Sigmoid colon (tissue), 7 donors: ENCODE measurements around the gene ANGPTL4. TPM values are rescaled to one million over a fixed set of nuclear protein-coding genes. Genes with fewer than 3 reads are reported as not detected.

ENCODE experiments used
- DNase-seq: peaks from one replicate; pipeline ENCODE4 v3.0.0-alpha.2; 2019
- H3K27ac ChIP-seq, 4 donors: fragments of 200-600 bp; sonication (generic); one replicate each; pipeline ENCODE4 v1.5.1; 2016 to 2019; ENCODE audit warnings: mild to moderate bottlenecking in 1 of 4
- H3K27me3 ChIP-seq, 3 donors: fragments of 200-600 bp; sonication (generic); one replicate each; pipeline ENCODE4 v1.5.1; 2019; ENCODE audit warnings: mild to moderate bottlenecking in 1 of 3
- H3K36me3 ChIP-seq, 4 donors: fragments of 200-600 bp; sonication (generic); one replicate each; pipeline ENCODE4 v1.5.1; 2016 to 2019
- H3K4me1 ChIP-seq, 4 donors: fragments of 200-600 bp; sonication (generic); one replicate each; pipeline ENCODE4 v1.5.1; 2017 to 2019
- H3K4me3 ChIP-seq, 4 donors: fragments of 200-600 bp; sonication (generic); one replicate each; pipeline ENCODE4 v1.5.1; 2017 to 2019; ENCODE audit warnings: mild to moderate bottlenecking in 2 of 4, moderate library complexity in 1 of 4
- H3K9me3 ChIP-seq, 4 donors: fragments of 200-600 bp in 3 of 4; sonication (generic) in 3 of 4; one replicate each; pipeline versions ENCODE4 v1.5.1 to v1.6.1; 2013 to 2019
- EP300 ChIP-seq, 4 donors: sonication (generic); formaldehyde crosslinking; IDR thresholded peaks; one replicate each; pipeline ENCODE4 v1.6.1; 2017; ENCODE audit warnings: antibody characterized with exemption in 4 of 4
- POLR2A ChIP-seq, 2 donors: fragments of 450-650 bp; IDR thresholded peaks; one replicate each; pipeline ENCODE4 v1.6.1; 2016; ENCODE audit warnings: antibody characterized with exemption in 2 of 2, mild to moderate bottlenecking in 2 of 2, moderate library complexity in 2 of 2
- POLR2AphosphoS5 ChIP-seq, 4 donors: sonication (generic); formaldehyde crosslinking; IDR thresholded peaks; one replicate each; pipeline ENCODE4 v1.6.1; 2017; ENCODE audit warnings: antibody characterized with exemption in 4 of 4
- WGBS, 2 donors: extraction: QIAGEN DNeasy Blood & Tissue Kit; methylation state at CpG; one replicate each; pipeline ENCODE4 v1.1.7; 2013; 5-methylcytosine and 5-hydroxymethylcytosine counted together
- intact Hi-C: fragments of 100-400 bp; cut with DNase I; formaldehyde crosslinking; loops from one replicate; pipeline ENCODE4 v1.15.1; 2023
- polyA plus RNA-seq, 3 donors: library from polyadenylated mRNA; stranded (reverse); fragments of 200-250 nt; gene quantifications; one replicate each; pipeline ENCODE4 v1.2.3, GENCODE V29; 2013
- total RNA-seq, 4 donors: library from RNA; depleted of rRNA; stranded (reverse); fragments of >200 nt; gene quantifications; one replicate each; pipeline ENCODE4 v1.1.0, GENCODE V29; 2016
- TF ChIP-seq, protein P1 (sequence below), 4 experiments: fragments of 450-650 bp in 3 of 4; fragments of 200-600 bp in 1 of 4; IDR thresholded peaks; one replicate each; pipeline ENCODE4 v1.5.1; 2016 to 2019; ENCODE audit warnings: antibody characterized with exemption in 4 of 4, mild to moderate bottlenecking in 3 of 4, moderate library complexity in 2 of 4
- donor health status: healthy with polysubstance abuse.
- donor health status: Bipolar disorder and iron deficiency.
- donor health status: healthy.

Gene ANGPTL4
- total and polyA plus RNA-seq, 7 donors = 2.3 to 31.6 (median 10.3) TPM

DNA sequence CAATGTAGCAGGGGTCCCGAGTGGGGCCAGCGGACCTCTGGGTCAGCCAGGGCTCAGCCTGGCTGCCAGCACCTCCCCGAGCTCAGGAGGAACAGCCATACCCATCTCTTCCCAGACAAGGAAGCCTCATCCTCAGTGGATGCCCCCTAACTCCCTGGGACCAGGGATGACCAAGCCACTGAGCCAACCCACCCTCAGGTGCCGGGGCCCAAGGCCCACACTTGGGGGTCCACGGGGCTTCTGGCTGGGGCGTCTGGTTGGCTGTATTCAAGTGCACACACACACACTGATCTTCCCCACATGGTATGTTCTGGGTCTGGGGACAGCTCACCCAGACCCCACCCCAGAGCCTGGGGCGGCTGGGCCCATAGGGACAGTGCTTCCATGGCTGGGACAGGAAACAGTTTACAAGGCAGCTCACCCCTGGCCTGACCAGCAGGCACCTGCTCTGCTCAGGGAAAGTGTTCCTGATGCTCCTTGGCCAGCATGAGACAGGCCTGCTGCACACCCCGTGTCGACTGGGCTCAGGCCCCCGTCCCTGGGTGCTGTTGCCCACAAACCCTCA lies 33.9 kb downstream of the ANGPTL4 start:
- Histone ChIP-seq H3K4me1 (peaks cover 0 to 49% (median 44%) of the 10 kb centered on the region in 4 donors), H3K4me3 (no peak overlapping the region), H3K36me3 (peaks cover 6 to 33% (median 16%) of the 10 kb centered on the region in 4 donors), H3K27ac (peak overlapping the region in 2 of 4 donors; percentile 11 to 28), H3K9me3 (no peaks in the 10 kb centered on the region), H3K27me3 (no peaks in the 10 kb centered on the region)
- TF ChIP-seq, protein P1, sequence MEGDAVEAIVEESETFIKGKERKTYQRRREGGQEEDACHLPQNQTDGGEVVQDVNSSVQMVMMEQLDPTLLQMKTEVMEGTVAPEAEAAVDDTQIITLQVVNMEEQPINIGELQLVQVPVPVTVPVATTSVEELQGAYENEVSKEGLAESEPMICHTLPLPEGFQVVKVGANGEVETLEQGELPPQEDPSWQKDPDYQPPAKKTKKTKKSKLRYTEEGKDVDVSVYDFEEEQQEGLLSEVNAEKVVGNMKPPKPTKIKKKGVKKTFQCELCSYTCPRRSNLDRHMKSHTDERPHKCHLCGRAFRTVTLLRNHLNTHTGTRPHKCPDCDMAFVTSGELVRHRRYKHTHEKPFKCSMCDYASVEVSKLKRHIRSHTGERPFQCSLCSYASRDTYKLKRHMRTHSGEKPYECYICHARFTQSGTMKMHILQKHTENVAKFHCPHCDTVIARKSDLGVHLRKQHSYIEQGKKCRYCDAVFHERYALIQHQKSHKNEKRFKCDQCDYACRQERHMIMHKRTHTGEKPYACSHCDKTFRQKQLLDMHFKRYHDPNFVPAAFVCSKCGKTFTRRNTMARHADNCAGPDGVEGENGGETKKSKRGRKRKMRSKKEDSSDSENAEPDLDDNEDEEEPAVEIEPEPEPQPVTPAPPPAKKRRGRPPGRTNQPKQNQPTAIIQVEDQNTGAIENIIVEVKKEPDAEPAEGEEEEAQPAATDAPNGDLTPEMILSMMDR (IDR thresholded peaks at IDR 0.05) = no peak
- TF ChIP-seq POLR2AphosphoS5 (IDR thresholded peaks at IDR 0.05) (no peak), EP300 (IDR thresholded peaks at IDR 0.05) (no peak), POLR2A (IDR thresholded peaks at IDR 0.05) (no peak)
- intact Hi-C loops = loop anchor here (1.0 to 5.0 kb wide), 2 partner anchors 44 to 109 kb away; no protein-coding TSS in a partner anchor
- no peak for DNase-seq
- WGBS, 2 donors = 91 to 92% methylated on average over 10 of the region's 10 CpGs

DNA sequence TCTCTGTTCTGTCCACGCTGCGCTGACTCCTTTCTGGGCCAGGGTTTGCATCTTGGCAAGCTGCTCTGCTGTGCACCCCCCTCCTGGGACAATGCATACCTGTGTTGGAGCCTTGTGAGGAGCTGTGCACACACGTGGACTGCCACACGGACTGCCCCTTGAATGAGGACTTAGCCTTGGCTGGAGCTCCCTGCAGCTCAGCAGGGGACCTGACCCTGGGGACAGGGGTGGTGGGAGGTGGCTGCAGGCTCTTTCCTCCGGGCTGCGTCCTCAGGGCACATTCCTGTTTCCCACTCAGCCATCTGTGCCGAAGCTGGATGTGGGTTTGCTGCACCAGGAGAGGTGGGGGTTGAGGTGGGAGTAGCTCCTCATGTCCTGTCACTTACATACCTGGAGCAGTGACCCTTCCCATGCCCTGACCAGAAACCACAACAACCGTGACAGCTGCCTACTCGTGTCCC lies 34.4 kb downstream of the ANGPTL4 start:
- DNase-seq = no peak
- H3K27me3 ChIP-seq = no peaks in the 10 kb centered on the region
- TF ChIP-seq POLR2A (IDR thresholded peaks at IDR 0.05) = no peak
- TF ChIP-seq, protein P1 (IDR thresholded peaks at IDR 0.05) = no peak
- TF ChIP-seq POLR2AphosphoS5 (IDR thresholded peaks at IDR 0.05) = no peak
- no peak for TF ChIP-seq EP300 (IDR thresholded peaks at IDR 0.05)
- H3K9me3 ChIP-seq = no peaks in the 10 kb centered on the region
- peaks cover 6 to 38% (median 21%) of the 10 kb centered on the region in 4 donors for H3K36me3 ChIP-seq
- no peak overlapping the region for H3K4me3 ChIP-seq
- 72 to 86% methylated on average over 9 of the region's 9 CpGs for WGBS, 2 donors
- H3K27ac ChIP-seq = no peak overlapping the region
- peaks cover 0 to 48% (median 39%) of the 10 kb centered on the region in 4 donors for H3K4me1 ChIP-seq
- intact Hi-C loops = loop anchor here (5.0 kb wide), 1 partner anchor 109 kb away; no protein-coding TSS in a partner anchor

DNA sequence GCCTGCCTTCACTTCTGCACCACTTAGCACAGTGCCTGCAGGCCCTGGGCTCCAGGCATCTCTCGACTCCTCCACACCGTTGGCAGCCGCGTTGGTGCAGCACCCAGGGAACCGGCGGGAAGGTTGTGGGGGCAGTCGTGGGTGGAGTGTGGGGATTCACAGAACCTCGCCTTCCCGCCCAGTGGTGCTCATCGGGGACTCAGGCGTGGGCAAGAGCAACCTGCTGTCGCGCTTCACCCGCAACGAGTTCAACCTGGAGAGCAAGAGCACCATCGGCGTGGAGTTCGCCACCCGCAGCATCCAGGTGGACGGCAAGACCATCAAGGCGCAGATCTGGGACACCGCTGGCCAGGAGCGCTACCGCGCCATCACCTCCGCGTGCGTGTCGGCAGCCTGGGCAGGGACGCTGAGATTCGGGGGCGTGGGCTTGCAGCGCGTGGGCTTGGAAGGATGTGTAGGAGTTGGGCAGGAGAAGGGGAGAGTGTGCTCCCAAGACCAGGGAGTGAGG lies 35.8 kb downstream of the ANGPTL4 start:
- intact Hi-C loops = loop anchor here (5.0 kb wide), 1 partner anchor 108 kb away; no protein-coding TSS in a partner anchor
- H3K27me3 ChIP-seq = no peaks in the 10 kb centered on the region
- no peak overlapping the region for H3K27ac ChIP-seq
- peaks cover 6 to 50% (median 30%) of the 10 kb centered on the region in 4 donors for H3K36me3 ChIP-seq
- peaks cover 0 to 44% (median 25%) of the 10 kb centered on the region in 4 donors for H3K4me1 ChIP-seq
- WGBS, 2 donors = 95% methylated on average over 34 of the region's 34 CpGs
- no peak for DNase-seq
- no peak for TF ChIP-seq POLR2A (IDR thresholded peaks at IDR 0.05)
- no peak for TF ChIP-seq POLR2AphosphoS5 (IDR thresholded peaks at IDR 0.05)
- no peak for TF ChIP-seq EP300 (IDR thresholded peaks at IDR 0.05)
- TF ChIP-seq, protein P1 (IDR thresholded peaks at IDR 0.05) = no peak
- no peaks in the 10 kb centered on the region for H3K9me3 ChIP-seq
- no peak overlapping the region for H3K4me3 ChIP-seq

DNA sequence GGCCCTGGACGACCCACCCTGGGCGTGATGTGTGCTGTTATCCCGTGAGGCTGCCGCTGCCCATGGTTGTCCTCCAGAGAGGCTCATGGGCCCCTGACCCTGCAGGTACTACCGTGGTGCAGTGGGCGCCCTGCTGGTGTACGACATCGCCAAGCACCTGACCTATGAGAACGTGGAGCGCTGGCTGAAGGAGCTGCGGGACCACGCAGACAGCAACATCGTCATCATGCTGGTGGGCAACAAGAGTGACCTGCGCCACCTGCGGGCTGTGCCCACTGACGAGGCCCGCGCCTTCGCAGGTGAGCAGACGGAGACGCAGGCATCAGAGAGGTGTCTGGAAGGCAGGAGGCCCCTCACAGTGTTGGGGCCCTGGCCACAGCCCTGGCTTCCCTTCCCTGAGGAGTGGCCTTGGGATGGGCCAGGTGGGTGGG lies 38.0 kb downstream of the ANGPTL4 start:
- Histone ChIP-seq H3K27ac (no peak overlapping the region), H3K4me3 (no peak overlapping the region), H3K36me3 (peaks cover 6 to 59% (median 31%) of the 10 kb centered on the region in 4 donors), H3K9me3 (no peaks in the 10 kb centered on the region), H3K27me3 (no peaks in the 10 kb centered on the region), H3K4me1 (peaks cover 0 to 30% (median 13%) of the 10 kb centered on the region in 4 donors)
- intact Hi-C loops = no loop called here
- no peak for DNase-seq
- 93 to 95% methylated on average over 21 of the region's 21 CpGs for WGBS, 2 donors
- TF ChIP-seq, protein P1 (IDR thresholded peaks at IDR 0.05) = no peak
- TF ChIP-seq POLR2AphosphoS5 (IDR thresholded peaks at IDR 0.05) = no peak
